Liver (tissue), 3 donors: ENCODE measurements around the gene ARHGEF9.

Experiments used
- CTCF ChIP-seq: fragments of 150-350 bp; IDR thresholded peaks from 2 replicates; pipeline ENCODE4 v1.5.1; 2017; ENCODE audit warnings: improper control_type of control experiment, low read depth, low read length; ENCODE audit not compliant: missing input control
- EGR1 ChIP-seq, 2 donors: IDR thresholded peaks; 2 replicates each; pipeline ENCODE4 v1.6.1; 2016 to 2018; ENCODE audit warnings: antibody characterized with exemption in 2 of 2, low read depth in 2 of 2
- HNF4G ChIP-seq: IDR thresholded peaks from 2 replicates; pipeline ENCODE4 v1.6.1; 2016; ENCODE audit warnings: antibody characterized with exemption
- JUND ChIP-seq, 2 donors: IDR thresholded peaks; 2 replicates each; pipeline ENCODE4 v1.6.1; 2016; ENCODE audit warnings: antibody characterized with exemption in 2 of 2
- RAD21 ChIP-seq, 2 donors: IDR thresholded peaks; 2 replicates each; pipeline ENCODE4 v1.6.1; 2016; ENCODE audit warnings: antibody characterized with exemption in 2 of 2, mild to moderate bottlenecking in 2 of 2
- donor health status: healthy.
- donor health status: healthy.

- TF ChIP-seq CTCF: no peak
- TF ChIP-seq RAD21 (IDR thresholded peaks at IDR 0.05): no peak
- no peak for TF ChIP-seq HNF4G
- no peak for TF ChIP-seq EGR1 (IDR thresholded peaks at IDR 0.05; ENCODE audit: low read depth in 2 of 2)
- no peak for TF ChIP-seq JUND (IDR thresholded peaks at IDR 0.05)
Observed at GRCh38 chrX:63739885-63740284, 45.1 kb downstream of the ARHGEF9 start.
